GM21423 (cell line): ENCODE results near the gene ASXL1.

Experiments used
- ATAC-seq: cut with Tn5 transposase; IDR thresholded peaks from one replicate; pipeline ENCODE4 v1.9.1; 2021; ENCODE audit warnings: mild to moderate bottlenecking, moderate library complexity; ENCODE audit not compliant: unreplicated experiment

The ASXL1 gene

DNA sequence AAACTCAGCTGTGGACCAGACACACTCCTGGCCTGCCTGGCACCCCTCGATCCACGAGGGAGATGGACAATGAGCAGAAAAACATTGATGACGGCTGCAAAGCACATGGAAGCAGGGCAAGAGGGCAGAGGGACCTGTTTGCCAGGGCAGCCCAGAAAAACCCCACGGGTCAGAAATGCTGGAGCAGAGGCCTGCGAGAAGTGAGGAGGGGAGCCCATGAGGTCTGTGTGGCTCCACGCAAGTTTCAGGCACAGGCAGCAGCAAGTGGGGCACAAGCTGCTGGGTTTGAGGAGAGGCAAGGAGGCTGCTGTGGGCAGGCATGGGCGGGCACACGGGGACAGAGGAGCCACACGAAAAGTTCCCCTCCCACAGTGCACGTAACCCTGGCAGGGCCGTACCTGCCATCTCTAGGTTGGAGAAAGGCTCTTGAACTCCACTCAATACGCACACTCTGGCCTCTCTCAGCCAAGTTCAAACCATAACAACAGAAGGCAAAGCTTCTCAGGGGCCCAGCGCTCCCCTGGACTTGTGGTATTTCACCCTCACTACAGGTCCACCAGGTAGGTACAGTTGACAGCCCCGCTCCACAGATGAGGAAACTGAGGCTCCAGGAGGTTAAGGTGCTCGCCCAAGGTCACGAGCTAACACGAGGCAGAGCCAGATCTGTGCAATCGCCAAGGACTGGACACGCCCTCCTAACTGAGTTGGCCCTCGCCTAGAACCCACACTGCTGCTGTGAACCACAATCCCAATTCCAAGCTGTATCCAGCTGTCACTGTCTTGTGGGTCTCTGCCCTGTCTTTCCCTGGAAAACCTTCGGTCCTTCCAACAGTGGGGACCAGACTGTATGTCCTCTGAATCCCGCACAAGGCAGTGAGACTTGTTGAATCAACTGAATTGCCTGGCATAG, 118.8 kb downstream of the ASXL1 start:
- no peak for ATAC-seq

GRCh38 chr20:32477594-32478512, 119.7 kb downstream of the ASXL1 start:
- ATAC-seq, result no peak

GRCh38 chr20:32478576-32478975, 120.4 kb downstream of the ASXL1 start:
- ATAC-seq, result no peak

- no peak for ATAC-seq
Observed at GRCh38 chr20:32479012-32479411, 120.9 kb downstream of the ASXL1 start.

GRCh38 chr20:32479697-32480171, 121.6 kb downstream of the ASXL1 start:
- no peak for ATAC-seq

DNA sequence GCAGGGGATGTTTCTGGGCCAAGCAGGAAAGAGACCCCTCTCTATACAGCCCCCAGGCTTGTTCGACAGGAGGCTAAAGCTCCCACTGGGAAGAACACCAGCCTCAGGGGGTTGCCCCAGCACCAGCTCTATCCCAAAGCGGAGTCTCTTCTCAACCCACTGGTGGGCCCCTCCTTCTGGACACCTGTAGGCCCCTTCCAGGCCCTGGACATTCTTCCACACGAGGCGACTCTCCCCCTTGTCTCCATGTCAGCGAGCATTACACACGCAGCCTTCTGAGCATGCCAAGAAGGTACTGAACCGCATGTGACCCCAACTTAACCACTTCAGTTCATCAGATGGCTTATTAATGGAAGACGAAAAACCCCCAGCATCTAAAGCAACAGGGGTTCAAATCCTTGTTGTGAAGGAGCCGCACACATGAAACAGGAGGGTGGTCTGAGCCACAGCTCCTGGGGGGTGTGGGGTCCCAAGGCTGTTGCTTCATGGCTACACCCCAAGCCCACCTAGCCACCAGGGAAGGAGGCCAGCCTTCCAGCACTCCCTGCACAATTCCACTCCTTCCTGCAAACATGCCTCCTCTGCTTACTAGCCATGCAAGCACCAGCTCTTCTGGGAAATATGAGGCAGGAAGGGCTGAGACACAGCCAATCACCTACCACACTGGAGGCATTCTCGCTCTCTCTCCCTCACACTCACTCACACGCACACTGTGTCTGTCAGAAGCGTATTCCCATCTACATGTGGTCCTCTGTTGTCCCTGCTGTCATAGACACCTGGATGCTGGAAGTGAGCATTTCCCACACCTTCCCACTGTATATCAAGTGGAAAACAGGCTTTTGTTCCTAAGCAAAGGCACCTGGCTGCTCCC, 122.5 kb downstream of the ASXL1 start:
- ATAC-seq, result no peak

GRCh38 chr20:32481311-32482142, 123.4 kb downstream of the ASXL1 start:
- no peak for ATAC-seq

- no peak for ATAC-seq
Observed at GRCh38 chr20:32482143-32482441, 124.0 kb downstream of the ASXL1 start.

- no peak for ATAC-seq
Observed at GRCh38 chr20:32482442-32483261, 124.5 kb downstream of the ASXL1 start.

GRCh38 chr20:32483351-32484224, 125.5 kb downstream of the ASXL1 start:
- ATAC-seq, result no peak

- no peak for ATAC-seq
Observed at GRCh38 chr20:32484225-32484957, 126.3 kb downstream of the ASXL1 start.

GRCh38 chr20:32484958-32485769, 127.0 kb downstream of the ASXL1 start:
- ATAC-seq, result no peak

GRCh38 chr20:32485770-32486478, 127.8 kb downstream of the ASXL1 start:
- no peak for ATAC-seq

DNA sequence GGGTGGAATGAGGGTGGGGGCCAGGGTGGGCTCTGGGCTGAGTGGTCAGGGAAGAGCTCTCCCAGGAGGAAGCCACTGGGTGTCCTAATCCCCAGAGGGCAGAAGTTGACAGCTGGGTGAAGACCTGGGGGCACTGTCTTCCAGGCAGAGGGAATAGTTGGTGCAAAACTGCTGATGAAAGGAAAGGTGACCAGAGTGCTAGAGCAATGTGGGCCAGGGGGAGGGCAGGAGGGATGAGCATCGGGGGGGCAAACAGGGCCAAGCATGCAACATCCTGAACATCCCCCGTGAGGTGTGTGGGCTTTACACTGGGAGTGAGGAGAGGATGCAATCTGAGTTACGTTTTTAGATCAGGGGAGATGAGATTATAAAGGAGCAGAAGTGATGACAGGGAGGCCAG, 129.2 kb downstream of the ASXL1 start:
- no peak for ATAC-seq

- ATAC-seq, result no peak
Observed at GRCh38 chr20:32488066-32488838, 130.1 kb downstream of the ASXL1 start.
